ENCODE data around the gene C2orf69.

GRCh38 chr2:199874209-199874608, 36.9 kb upstream of the C2orf69 start:
- no peak for TF ChIP-seq POLR2A (IDR thresholded peaks at IDR 0.05)
- no peak for TF ChIP-seq CTCF (IDR thresholded peaks at IDR 0.05)
- no peak for TF ChIP-seq EP300 (IDR thresholded peaks at IDR 0.05)

All from suprapubic skin (tissue), 3 donors.